Liver (tissue), 9 donors: ENCODE data around the gene COL6A3. TPM values are rescaled to one million over a fixed set of nuclear protein-coding genes. Genes with fewer than 3 reads are reported as not detected.

Experiments used
- DNase-seq: peaks from one replicate; pipeline ENCODE4 v3.0.0-alpha.2; 2017; ENCODE audit warnings: low spot score
- H3K27ac ChIP-seq, 2 donors: one replicate each; pipeline ENCODE4 v1.7.0; 2013; ENCODE audit warnings: inconsistent platforms in 2 of 2, low read length in 2 of 2, control low read depth in 1 of 2, low read depth in 1 of 2, mild to moderate bottlenecking in 1 of 2
- H3K27me3 ChIP-seq, 4 donors: one replicate each; pipeline versions ENCODE4 v1.6.1 to v1.7.0; 2013; ENCODE audit warnings: low read length in 3 of 4, inconsistent platforms in 1 of 4, mild to moderate bottlenecking in 1 of 4, moderate library complexity in 1 of 4; ENCODE audit not compliant: control insufficient read depth in 4 of 4, insufficient read depth in 4 of 4
- H3K36me3 ChIP-seq, 4 donors: one replicate each; pipeline versions ENCODE4 v1.6.1 to v1.7.0; 2013; ENCODE audit warnings: low read length in 3 of 4, mild to moderate bottlenecking in 3 of 4, low read depth in 1 of 4, moderate library complexity in 1 of 4; ENCODE audit not compliant: control insufficient read depth in 4 of 4, insufficient read depth in 3 of 4
- H3K4me1 ChIP-seq, 4 donors: one replicate each; pipeline versions ENCODE4 v1.6.1 to v1.7.0; 2013; ENCODE audit warnings: low read length in 3 of 4, mild to moderate bottlenecking in 3 of 4, moderate library complexity in 1 of 4; ENCODE audit not compliant: control insufficient read depth in 4 of 4, insufficient read depth in 4 of 4
- H3K4me3 ChIP-seq, 3 donors: one replicate each; pipeline versions ENCODE4 v1.6.1 to v1.7.0; 2013; ENCODE audit warnings: low read length in 3 of 3, control low read depth in 1 of 3, low read depth in 1 of 3, mild to moderate bottlenecking in 1 of 3
- H3K9ac ChIP-seq, 2 donors: one replicate each; pipeline ENCODE4 v1.7.0; 2013; ENCODE audit warnings: low read length in 2 of 2, mild to moderate bottlenecking in 2 of 2, moderate library complexity in 2 of 2, control low read depth in 1 of 2, low read depth in 1 of 2
- H3K9me3 ChIP-seq, 4 donors: one replicate each; pipeline versions ENCODE4 v1.6.1 to v1.7.0; 2013; ENCODE audit warnings: low read length in 3 of 4; ENCODE audit not compliant: control insufficient read depth in 4 of 4
- EGR1 ChIP-seq, 2 donors: IDR thresholded peaks; 2 replicates each; pipeline ENCODE4 v1.6.1; 2016 to 2018; ENCODE audit warnings: antibody characterized with exemption in 2 of 2, low read depth in 2 of 2
- FOXA1 ChIP-seq: IDR thresholded peaks from 2 replicates; pipeline ENCODE4 v1.6.1; 2016; ENCODE audit warnings: antibody characterized with exemption
- FOXA2 ChIP-seq: IDR thresholded peaks from 2 replicates; pipeline ENCODE4 v1.6.1; 2016; ENCODE audit warnings: antibody characterized with exemption
- GABPA ChIP-seq, 2 donors: IDR thresholded peaks in 1 of 2; conservative IDR thresholded peaks in 1 of 2; 2 replicates each; pipeline ENCODE4 v1.6.1; 2016; ENCODE audit warnings: antibody characterized with exemption in 2 of 2, mild to moderate bottlenecking in 1 of 2, moderate library complexity in 1 of 2
- HNF4A ChIP-seq, 2 donors: conservative IDR thresholded peaks; 2 replicates each; pipeline ENCODE4 v1.6.1; 2016; ENCODE audit warnings: antibody characterized with exemption in 2 of 2, mild to moderate bottlenecking in 2 of 2
- HNF4G ChIP-seq: IDR thresholded peaks from 2 replicates; pipeline ENCODE4 v1.6.1; 2016; ENCODE audit warnings: antibody characterized with exemption
- JUND ChIP-seq, 2 donors: IDR thresholded peaks; 2 replicates each; pipeline ENCODE4 v1.6.1; 2016; ENCODE audit warnings: antibody characterized with exemption in 2 of 2
- NR2F2 ChIP-seq: IDR thresholded peaks from 2 replicates; pipeline ENCODE4 v1.6.1; 2016; ENCODE audit warnings: antibody characterized with exemption
- RAD21 ChIP-seq, 2 donors: IDR thresholded peaks; 2 replicates each; pipeline ENCODE4 v1.6.1; 2016; ENCODE audit warnings: antibody characterized with exemption in 2 of 2, mild to moderate bottlenecking in 2 of 2
- RXRA ChIP-seq, 2 donors: IDR thresholded peaks; 2 replicates each; pipeline ENCODE4 v1.6.1; 2017 to 2018; ENCODE audit warnings: antibody characterized with exemption in 2 of 2, mild to moderate bottlenecking in 1 of 2
- SP1 ChIP-seq: IDR thresholded peaks from 2 replicates; pipeline ENCODE4 v1.6.1; 2018; ENCODE audit warnings: antibody characterized with exemption, mild to moderate bottlenecking
- TAF1 ChIP-seq: conservative IDR thresholded peaks from 2 replicates; pipeline ENCODE4 v1.6.1; 2016; ENCODE audit warnings: antibody characterized with exemption, mild to moderate bottlenecking
- YY1 ChIP-seq: IDR thresholded peaks from 2 replicates; pipeline ENCODE4 v1.6.1; 2016; ENCODE audit warnings: antibody characterized with exemption, mild to moderate bottlenecking
- WGBS: extraction: QIAGEN DNeasy Blood & Tissue Kit; methylation state at CpG from one replicate; pipeline ENCODE4 v1.1.7; 2013; 5-methylcytosine and 5-hydroxymethylcytosine counted together
- polyA plus RNA-seq, 2 donors: library from polyadenylated mRNA; stranded (reverse) in 1 of 2; unstranded in 1 of 2; fragments of 200-250 nt in 1 of 2; fragments of >200 nt in 1 of 2; fragmentation: Nextera tagmentation in 1 of 2; extraction: Ambion mirVana in 1 of 2; gene quantifications; one replicate each; pipeline versions ENCODE4 v1.2.1 to v1.2.3, GENCODE V29; 2013 to 2015
- total RNA-seq, 2 donors: library from RNA; depleted of rRNA; stranded (reverse); fragments of >200 nt; gene quantifications; one replicate each; pipeline ENCODE4 v1.2.3, GENCODE V29; 2014
- TF ChIP-seq, protein P1 (sequence below): IDR thresholded peaks from 2 replicates; pipeline ENCODE4 v1.6.1; 2016; ENCODE audit warnings: antibody characterized with exemption
- TF ChIP-seq, protein P2 (sequence below): IDR thresholded peaks from 2 replicates; pipeline ENCODE4 v1.6.1; 2016; ENCODE audit warnings: antibody characterized with exemption
- TF ChIP-seq, protein P3 (sequence below): fragments of 150-350 bp; IDR thresholded peaks from 2 replicates; pipeline ENCODE4 v1.5.1; 2017; ENCODE audit warnings: improper control_type of control experiment, low read depth, low read length; ENCODE audit not compliant: missing input control
- TF ChIP-seq, protein P4 (sequence below): IDR thresholded peaks from 2 replicates; pipeline ENCODE4 v1.6.1; 2016; ENCODE audit warnings: antibody characterized with exemption, mild to moderate bottlenecking
- TF ChIP-seq, protein P5 (sequence below): IDR thresholded peaks from 2 replicates; pipeline ENCODE4 v1.6.1; 2016; ENCODE audit warnings: antibody characterized with exemption
- donor health status: healthy.
- donor health status: healthy.
- donor health status: healthy.
- donor health status: healthy.
- donor health status: healthy.

COL6A3 gene
- total and polyA plus RNA-seq, 4 donors: 1.7 to 28.7 (median 17.5) TPM

DNA sequence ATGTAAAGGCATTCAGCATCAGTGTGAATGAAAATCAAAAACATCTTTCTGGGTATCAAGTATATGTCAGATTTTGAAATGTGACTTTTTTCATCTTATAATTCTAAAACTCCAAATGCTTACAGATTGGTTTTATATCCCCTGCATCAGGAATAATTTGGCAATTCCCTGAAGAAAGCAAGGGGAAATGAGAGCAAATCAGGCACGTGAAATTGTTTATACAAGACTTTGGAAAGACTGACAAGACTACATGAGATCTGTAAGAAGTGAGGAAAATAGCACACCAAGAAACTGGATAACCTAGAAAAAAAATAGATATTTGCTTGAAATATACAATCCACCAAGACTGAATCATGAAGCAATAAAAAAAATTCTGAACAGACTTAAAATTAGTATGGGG lies 13.8 kb downstream of the COL6A3 start:
- Histone ChIP-seq H3K4me3 (no peak overlapping the region), H3K4me1 (no peaks in the 10 kb centered on the region), H3K36me3 (no peaks in the 10 kb centered on the region), H3K9ac (no peak overlapping the region), H3K9me3 (no peaks in the 10 kb centered on the region), H3K27ac (no peak overlapping the region), H3K27me3 (peaks cover 0 to 7% (median 0%) of the 10 kb centered on the region in 4 donors)
- TF ChIP-seq EGR1 (IDR thresholded peaks at IDR 0.05; ENCODE audit: low read depth in 2 of 2): no peak
- TF ChIP-seq, protein P1, sequence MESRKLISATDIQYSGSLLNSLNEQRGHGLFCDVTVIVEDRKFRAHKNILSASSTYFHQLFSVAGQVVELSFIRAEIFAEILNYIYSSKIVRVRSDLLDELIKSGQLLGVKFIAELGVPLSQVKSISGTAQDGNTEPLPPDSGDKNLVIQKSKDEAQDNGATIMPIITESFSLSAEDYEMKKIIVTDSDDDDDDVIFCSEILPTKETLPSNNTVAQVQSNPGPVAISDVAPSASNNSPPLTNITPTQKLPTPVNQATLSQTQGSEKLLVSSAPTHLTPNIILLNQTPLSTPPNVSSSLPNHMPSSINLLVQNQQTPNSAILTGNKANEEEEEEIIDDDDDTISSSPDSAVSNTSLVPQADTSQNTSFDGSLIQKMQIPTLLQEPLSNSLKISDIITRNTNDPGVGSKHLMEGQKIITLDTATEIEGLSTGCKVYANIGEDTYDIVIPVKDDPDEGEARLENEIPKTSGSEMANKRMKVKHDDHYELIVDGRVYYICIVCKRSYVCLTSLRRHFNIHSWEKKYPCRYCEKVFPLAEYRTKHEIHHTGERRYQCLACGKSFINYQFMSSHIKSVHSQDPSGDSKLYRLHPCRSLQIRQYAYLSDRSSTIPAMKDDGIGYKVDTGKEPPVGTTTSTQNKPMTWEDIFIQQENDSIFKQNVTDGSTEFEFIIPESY: no peak
- TF ChIP-seq SP1: no peak
- TF ChIP-seq YY1: no peak
- WGBS: 56% methylated on average over 1 of the region's 1 CpG
- no peak for DNase-seq

DNA sequence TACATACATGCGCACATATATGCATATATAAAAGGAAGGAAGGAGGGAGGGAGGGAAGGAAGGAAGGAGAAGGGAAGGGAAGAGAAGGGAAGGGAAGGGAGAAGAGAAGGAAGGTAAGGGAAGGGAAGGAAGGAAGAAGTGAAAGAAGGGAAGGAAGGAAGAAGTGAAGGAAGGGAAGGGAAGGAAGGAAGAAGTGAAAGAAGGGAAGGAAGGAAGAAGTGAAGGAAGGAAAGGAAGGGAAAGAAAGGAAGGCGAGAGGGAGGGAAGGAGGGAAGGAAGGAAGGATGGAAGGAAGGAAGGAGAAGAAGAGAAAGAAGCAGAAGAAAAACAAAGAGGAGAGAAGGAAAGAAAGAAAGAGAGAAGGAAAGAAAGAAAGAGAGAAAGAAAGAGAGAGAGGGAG lies 16.9 kb downstream of the COL6A3 start:
- DNase-seq: no peak
- TF ChIP-seq, protein P2, sequence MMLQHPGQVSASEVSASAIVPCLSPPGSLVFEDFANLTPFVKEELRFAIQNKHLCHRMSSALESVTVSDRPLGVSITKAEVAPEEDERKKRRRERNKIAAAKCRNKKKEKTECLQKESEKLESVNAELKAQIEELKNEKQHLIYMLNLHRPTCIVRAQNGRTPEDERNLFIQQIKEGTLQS: no peak
- TF ChIP-seq HNF4A (conservative IDR thresholded peaks at IDR 0.05): no peak
- no peak for TF ChIP-seq NR2F2
- no peak for TF ChIP-seq FOXA2
- TF ChIP-seq SP1: no peak
- no peak for TF ChIP-seq EGR1 (IDR thresholded peaks at IDR 0.05; ENCODE audit: low read depth in 2 of 2)
- no peak for TF ChIP-seq HNF4G
- TF ChIP-seq TAF1: no peak
- TF ChIP-seq RAD21 (IDR thresholded peaks at IDR 0.05): no peak
- TF ChIP-seq JUND (IDR thresholded peaks at IDR 0.05): no peak
- no peak for TF ChIP-seq RXRA (IDR thresholded peaks at IDR 0.05)
- TF ChIP-seq YY1: no peak
- TF ChIP-seq FOXA1: no peak
- TF ChIP-seq GABPA (IDR thresholded peaks at IDR 0.05 in 1 of 2, conservative IDR thresholded peaks at IDR 0.05 in 1 of 2): no peak
- TF ChIP-seq, protein P1: no peak
- TF ChIP-seq, protein P3, sequence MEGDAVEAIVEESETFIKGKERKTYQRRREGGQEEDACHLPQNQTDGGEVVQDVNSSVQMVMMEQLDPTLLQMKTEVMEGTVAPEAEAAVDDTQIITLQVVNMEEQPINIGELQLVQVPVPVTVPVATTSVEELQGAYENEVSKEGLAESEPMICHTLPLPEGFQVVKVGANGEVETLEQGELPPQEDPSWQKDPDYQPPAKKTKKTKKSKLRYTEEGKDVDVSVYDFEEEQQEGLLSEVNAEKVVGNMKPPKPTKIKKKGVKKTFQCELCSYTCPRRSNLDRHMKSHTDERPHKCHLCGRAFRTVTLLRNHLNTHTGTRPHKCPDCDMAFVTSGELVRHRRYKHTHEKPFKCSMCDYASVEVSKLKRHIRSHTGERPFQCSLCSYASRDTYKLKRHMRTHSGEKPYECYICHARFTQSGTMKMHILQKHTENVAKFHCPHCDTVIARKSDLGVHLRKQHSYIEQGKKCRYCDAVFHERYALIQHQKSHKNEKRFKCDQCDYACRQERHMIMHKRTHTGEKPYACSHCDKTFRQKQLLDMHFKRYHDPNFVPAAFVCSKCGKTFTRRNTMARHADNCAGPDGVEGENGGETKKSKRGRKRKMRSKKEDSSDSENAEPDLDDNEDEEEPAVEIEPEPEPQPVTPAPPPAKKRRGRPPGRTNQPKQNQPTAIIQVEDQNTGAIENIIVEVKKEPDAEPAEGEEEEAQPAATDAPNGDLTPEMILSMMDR: no peak
- TF ChIP-seq, protein P4, sequence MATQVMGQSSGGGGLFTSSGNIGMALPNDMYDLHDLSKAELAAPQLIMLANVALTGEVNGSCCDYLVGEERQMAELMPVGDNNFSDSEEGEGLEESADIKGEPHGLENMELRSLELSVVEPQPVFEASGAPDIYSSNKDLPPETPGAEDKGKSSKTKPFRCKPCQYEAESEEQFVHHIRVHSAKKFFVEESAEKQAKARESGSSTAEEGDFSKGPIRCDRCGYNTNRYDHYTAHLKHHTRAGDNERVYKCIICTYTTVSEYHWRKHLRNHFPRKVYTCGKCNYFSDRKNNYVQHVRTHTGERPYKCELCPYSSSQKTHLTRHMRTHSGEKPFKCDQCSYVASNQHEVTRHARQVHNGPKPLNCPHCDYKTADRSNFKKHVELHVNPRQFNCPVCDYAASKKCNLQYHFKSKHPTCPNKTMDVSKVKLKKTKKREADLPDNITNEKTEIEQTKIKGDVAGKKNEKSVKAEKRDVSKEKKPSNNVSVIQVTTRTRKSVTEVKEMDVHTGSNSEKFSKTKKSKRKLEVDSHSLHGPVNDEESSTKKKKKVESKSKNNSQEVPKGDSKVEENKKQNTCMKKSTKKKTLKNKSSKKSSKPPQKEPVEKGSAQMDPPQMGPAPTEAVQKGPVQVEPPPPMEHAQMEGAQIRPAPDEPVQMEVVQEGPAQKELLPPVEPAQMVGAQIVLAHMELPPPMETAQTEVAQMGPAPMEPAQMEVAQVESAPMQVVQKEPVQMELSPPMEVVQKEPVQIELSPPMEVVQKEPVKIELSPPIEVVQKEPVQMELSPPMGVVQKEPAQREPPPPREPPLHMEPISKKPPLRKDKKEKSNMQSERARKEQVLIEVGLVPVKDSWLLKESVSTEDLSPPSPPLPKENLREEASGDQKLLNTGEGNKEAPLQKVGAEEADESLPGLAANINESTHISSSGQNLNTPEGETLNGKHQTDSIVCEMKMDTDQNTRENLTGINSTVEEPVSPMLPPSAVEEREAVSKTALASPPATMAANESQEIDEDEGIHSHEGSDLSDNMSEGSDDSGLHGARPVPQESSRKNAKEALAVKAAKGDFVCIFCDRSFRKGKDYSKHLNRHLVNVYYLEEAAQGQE: no peak
- TF ChIP-seq, protein P5, sequence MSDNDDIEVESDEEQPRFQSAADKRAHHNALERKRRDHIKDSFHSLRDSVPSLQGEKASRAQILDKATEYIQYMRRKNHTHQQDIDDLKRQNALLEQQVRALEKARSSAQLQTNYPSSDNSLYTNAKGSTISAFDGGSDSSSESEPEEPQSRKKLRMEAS: no peak
- Histone ChIP-seq H3K4me3 (no peak overlapping the region), H3K27ac (no peak overlapping the region), H3K9ac (no peak overlapping the region), H3K4me1 (no peaks in the 10 kb centered on the region), H3K27me3 (peaks cover 0 to 7% (median 2%) of the 10 kb centered on the region in 4 donors), H3K36me3 (no peaks in the 10 kb centered on the region), H3K9me3 (no peaks in the 10 kb centered on the region)
- WGBS: 50% methylated on average over 2 of the region's 2 CpGs
